MM.1S (cell line): ENCODE results near the gene EEF1A1.

ENCODE experiments used
- DNase-seq: peaks from one replicate; pipeline ENCODE4 v3.0.0-alpha.2; 2015
- H2AFZ ChIP-seq: fragments of 300-600 bp; sonication (generic); 2 replicates; pipeline ENCODE4 v1.6.0; 2016; ENCODE audit warnings: antibody characterized with exemption, low read length
- H3F3A ChIP-seq: fragments of 300-600 bp; sonication (generic); 2 replicates; pipeline ENCODE4 v1.6.1; 2016; ENCODE audit warnings: mild to moderate bottlenecking, antibody characterized with exemption, low read length, moderate library complexity, mixed read lengths; ENCODE audit not compliant: insufficient read depth
- H3K27ac ChIP-seq: fragments of 300-600 bp; sonication (generic); 2 replicates; pipeline ENCODE4 v1.5.1; 2016; ENCODE audit warnings: mild to moderate bottlenecking, low read length
- H3K27me3 ChIP-seq: fragments of 300-600 bp; sonication (generic); replicated peaks from 2 replicates; pipeline ENCODE4 v1.6.0; 2016; ENCODE audit warnings: low read length; ENCODE audit not compliant: insufficient read depth
- H3K36me3 ChIP-seq: fragments of 300-600 bp; sonication (generic); replicated peaks from 2 replicates; pipeline ENCODE4 v1.6.1; 2016; ENCODE audit warnings: mild to moderate bottlenecking, low read length, mixed read lengths; ENCODE audit not compliant: insufficient read depth
- H3K4me1 ChIP-seq: fragments of 300-600 bp; sonication (generic); 2 replicates; pipeline ENCODE4 v1.6.1; 2016; ENCODE audit warnings: low read length, mixed read lengths
- H3K4me2 ChIP-seq: fragments of 300-600 bp; sonication (generic); 2 replicates; pipeline ENCODE4 v1.6.0; 2016; ENCODE audit warnings: low read depth, low read length
- H3K4me3 ChIP-seq: fragments of 300-600 bp; sonication (generic); 2 replicates; pipeline ENCODE4 v1.5.1; 2016; ENCODE audit warnings: low read length, mixed read lengths
- H3K79me2 ChIP-seq: fragments of 300-600 bp; sonication (generic); 2 replicates; pipeline ENCODE4 v1.6.1; 2016; ENCODE audit warnings: mixed run types, low read length, mixed read lengths
- H3K9ac ChIP-seq: fragments of 300-600 bp; sonication (generic); 2 replicates; pipeline ENCODE4 v1.6.1; 2016; ENCODE audit warnings: low read length, mixed read lengths
- H3K9me2 ChIP-seq: fragments of 300-600 bp; sonication (generic); replicated peaks from 2 replicates; pipeline ENCODE4 v1.6.1; 2016; ENCODE audit warnings: mild to moderate bottlenecking, low read length, mixed read lengths; ENCODE audit not compliant: insufficient read depth
- H3K9me3 ChIP-seq: fragments of 300-600 bp; sonication (generic); replicated peaks from 2 replicates; pipeline ENCODE4 v1.6.1; 2016; ENCODE audit warnings: mild to moderate bottlenecking, low read length, mixed read lengths; ENCODE audit not compliant: insufficient read depth
- H4K20me1 ChIP-seq: fragments of 300-600 bp; sonication (generic); 2 replicates; pipeline ENCODE4 v1.6.1; 2016; ENCODE audit warnings: mild to moderate bottlenecking, low read length, moderate library complexity, mixed read lengths; ENCODE audit not compliant: insufficient read depth
- CTCF ChIP-seq: fragments of 300-600 bp; sonication (generic); IDR thresholded peaks from 2 replicates; pipeline ENCODE4 v1.5.1; 2016; ENCODE audit warnings: antibody characterized with exemption, low read length, mixed read lengths
- EZH2 ChIP-seq: fragments of 300-600 bp; sonication (generic); optimal IDR thresholded peaks from 2 replicates; pipeline ENCODE3; 2017; ENCODE audit warnings: low read depth, mild to moderate bottlenecking, antibody characterized with exemption, low read length, mixed read lengths
- EZH2phosphoT487 ChIP-seq: fragments of 300-600 bp; sonication (generic); IDR thresholded peaks from 2 replicates; pipeline ENCODE4 v1.6.1; 2018; ENCODE audit warnings: antibody characterized with exemption, low read length

The EEF1A1 gene

GRCh38 chr6:73471686-73472290 lies 49.0 kb downstream of the EEF1A1 start:
- H3K9me3 ChIP-seq = no peaks in the 10 kb centered on the region
- H3K79me2 ChIP-seq = peaks cover 49% of the 10 kb centered on the region
- peak overlapping the region; percentile 88 for H3K27ac ChIP-seq
- H3F3A ChIP-seq = peaks cover 29% of the 10 kb centered on the region
- H2AFZ ChIP-seq = no peak overlapping the region
- peak overlapping the region; percentile 92; the same call in 1 of the 2 replicates for H3K4me2 ChIP-seq
- H3K4me1 ChIP-seq = peaks cover 17% of the 10 kb centered on the region
- DNase-seq = peak; percentile 72
- peak overlapping the region; percentile 18; the same call in 1 of the 2 replicates for H3K4me3 ChIP-seq
- H3K36me3 ChIP-seq = peaks cover 9% of the 10 kb centered on the region
- no peaks in the 10 kb centered on the region for H3K27me3 ChIP-seq
- H3K9me2 ChIP-seq = no peaks in the 10 kb centered on the region
- H3K9ac ChIP-seq = peak overlapping the region; percentile 56; the same call in 1 of the 2 replicates
- H4K20me1 ChIP-seq = no peaks in the 10 kb centered on the region
- TF ChIP-seq EZH2phosphoT487 (no peak), CTCF (no peak), EZH2 (no peak)
